Right lobe of liver (tissue), 6 donors: ENCODE results near the gene E2F2. TPM values are rescaled to one million over a fixed set of nuclear protein-coding genes. Genes with fewer than 3 reads are reported as not detected.

Experiments used
- ATAC-seq, 4 donors: fragments of 200-7000 bp; cut with Tn5 transposase; one replicate each; pipeline ENCODE4 v1.9.1; 2020; ENCODE audit warnings: mild to moderate bottlenecking in 4 of 4, moderate library complexity in 4 of 4
- DNase-seq, 3 donors: peaks; one replicate each; pipeline ENCODE4 v3.0.0-alpha.2; 2020
- H3K27ac ChIP-seq, 3 donors: fragments of 200-600 bp; one replicate each; pipeline ENCODE4 v1.8.0; 2022
- H3K27me3 ChIP-seq, 2 donors: fragments of 200-600 bp; one replicate each; pipeline ENCODE4 v1.8.0; 2022
- H3K36me3 ChIP-seq, 4 donors: fragments of 200-600 bp; sonication (generic) in 1 of 4; one replicate each; pipeline versions ENCODE4 v1.5.1 to v1.8.0; 2017 to 2022; ENCODE audit warnings: control low read depth in 1 of 4
- H3K4me1 ChIP-seq, 4 donors: fragments of 200-600 bp; sonication (generic) in 1 of 4; one replicate each; pipeline versions ENCODE4 v1.5.1 to v1.8.0; 2017 to 2022; ENCODE audit warnings: control low read depth in 1 of 4
- H3K4me3 ChIP-seq, 3 donors: fragments of 200-600 bp; one replicate each; pipeline ENCODE4 v1.8.0; 2022
- H3K9me3 ChIP-seq, 4 donors: fragments of 200-600 bp; sonication (generic) in 1 of 4; one replicate each; pipeline versions ENCODE4 v1.5.1 to v1.8.0; 2017 to 2022; ENCODE audit warnings: control low read depth in 1 of 4
- CTCF ChIP-seq, 4 donors: fragments of 200-600 bp in 3 of 4; fragments of 450-650 bp in 1 of 4; IDR thresholded peaks; one replicate each; pipeline versions ENCODE4 v1.5.1 to v1.8.0; 2016 to 2022; ENCODE audit warnings: antibody characterized with exemption in 4 of 4, mild to moderate bottlenecking in 2 of 4
- POLR2A ChIP-seq: fragments of 450-650 bp; IDR thresholded peaks from one replicate; pipeline ENCODE4 v1.6.1; 2017; ENCODE audit warnings: antibody characterized with exemption, mild to moderate bottlenecking
- WGBS: methylation state at CpG from one replicate; pipeline ENCODE4 v1.1.6; 2018; ENCODE audit warnings: low coverage, low lambda C conversion rate; ENCODE audit not compliant: insufficient coverage; ENCODE audit errors: missing lambda C conversion rate; 5-methylcytosine and 5-hydroxymethylcytosine counted together
- intact Hi-C, 2 donors: fragments of 100-400 bp; cut with DNase I; formaldehyde crosslinking; loops; one replicate each; pipeline versions ENCODE4 v1.11.2 to v1.14.1; 2022
- total RNA-seq, 6 experiments: library from RNA; depleted of rRNA in 2 of 6; stranded (reverse); fragments of >200 nt in 2 of 6; fragmentation: NEBNext Ultra II Directional in 3 of 6; extraction: Animal tissue kit (Norgen Biotek cat#: 25700) in 3 of 6; gene quantifications; one replicate each; pipeline versions ENCODE4 v1.1.0 to v1.2.4, GENCODE V29; 2016 to 2023
- donor health status: DM: no; HTN: yes; CAD: no.
- donor health status: DM: no; HTN: no; CAD: no.
- donor health status: DM: no; HTN: no; CAD: no.
- donor health status: DM: no; HTN: yes; CAD: no.
- donor health status: DM: no; HTN: yes; CAD: no.

The E2F2 gene
- total RNA-seq, 6 experiments from 2014 or later: 0.18 to 1.2 (median 0.70) TPM

- Histone ChIP-seq H3K36me3 (no peaks in the 10 kb centered on the region), H3K27me3 (no peaks in the 10 kb centered on the region), H3K27ac (no peak overlapping the region), H3K4me1 (peaks cover 0 to 11% (median 5%) of the 10 kb centered on the region in 4 donors), H3K4me3 (no peak overlapping the region), H3K9me3 (no peaks in the 10 kb centered on the region)
- DNase-seq (no peak), ATAC-seq (no peak)
- TF ChIP-seq POLR2A (no peak), CTCF (IDR thresholded peaks at IDR 0.05) (no peak)
- intact Hi-C loops: no loop called here
- 90% methylated on average over 2 of the region's 8 CpGs for WGBS
Observed at GRCh38 chr1:23526329-23527041, 4.5 kb downstream of the E2F2 start.

- no peaks in the 10 kb centered on the region for H3K36me3 ChIP-seq
- peaks cover 0 to 5% (median 3%) of the 10 kb centered on the region in 4 donors for H3K4me1 ChIP-seq
- H3K27ac ChIP-seq: no peak overlapping the region
- 53% methylated on average over 5 of the region's 5 CpGs for WGBS
- H3K9me3 ChIP-seq: no peaks in the 10 kb centered on the region
- H3K4me3 ChIP-seq: no peak overlapping the region
- intact Hi-C loops: no loop called here
- TF ChIP-seq POLR2A (no peak), CTCF (IDR thresholded peaks at IDR 0.05) (no peak)
- ATAC-seq (no peak), DNase-seq (no peak)
- no peaks in the 10 kb centered on the region for H3K27me3 ChIP-seq
Observed at GRCh38 chr1:23525558-23526250, 5.3 kb downstream of the E2F2 start.

- Histone ChIP-seq H3K4me1 (no peaks in the 10 kb centered on the region), H3K9me3 (no peaks in the 10 kb centered on the region), H3K4me3 (no peak overlapping the region), H3K27me3 (no peaks in the 10 kb centered on the region), H3K36me3 (no peaks in the 10 kb centered on the region), H3K27ac (no peak overlapping the region)
- intact Hi-C loops: no loop called here
- WGBS: 33% methylated on average over 5 of the region's 9 CpGs
- no peak for TF ChIP-seq CTCF (IDR thresholded peaks at IDR 0.05)
- no peak for TF ChIP-seq POLR2A
- DNase-seq (peak; percentile 55 to 57 (median 55)), ATAC-seq (peak in 1 of 4 donors; percentile 18)
Observed at GRCh38 chr1:23524716-23525401, 6.2 kb downstream of the E2F2 start.

GRCh38 chr1:23524163-23524562 is 6.9 kb downstream of the E2F2 start:
- ATAC-seq: no peak
- no peak overlapping the region for H3K27ac ChIP-seq
- DNase-seq: peak in 1 of 3 donors; percentile 24
- intact Hi-C loops: no loop called here
- H3K9me3 ChIP-seq: no peaks in the 10 kb centered on the region
- H3K4me1 ChIP-seq: no peaks in the 10 kb centered on the region
- TF ChIP-seq CTCF (IDR thresholded peaks at IDR 0.05) (no peak), POLR2A (no peak)
- no peaks in the 10 kb centered on the region for H3K27me3 ChIP-seq
- H3K4me3 ChIP-seq: no peak overlapping the region
- H3K36me3 ChIP-seq: no peaks in the 10 kb centered on the region
- WGBS: 83% methylated on average over 1 of the region's 3 CpGs
